ENCODE measurements around the gene PARL. TPM values are rescaled to one million over a fixed set of nuclear protein-coding genes. Genes with fewer than 3 reads are reported as not detected.

The PARL gene
- total RNA-seq, 6 experiments from 2014 or later = 64.7 to 82.5 (median 81.4) TPM

DNA sequence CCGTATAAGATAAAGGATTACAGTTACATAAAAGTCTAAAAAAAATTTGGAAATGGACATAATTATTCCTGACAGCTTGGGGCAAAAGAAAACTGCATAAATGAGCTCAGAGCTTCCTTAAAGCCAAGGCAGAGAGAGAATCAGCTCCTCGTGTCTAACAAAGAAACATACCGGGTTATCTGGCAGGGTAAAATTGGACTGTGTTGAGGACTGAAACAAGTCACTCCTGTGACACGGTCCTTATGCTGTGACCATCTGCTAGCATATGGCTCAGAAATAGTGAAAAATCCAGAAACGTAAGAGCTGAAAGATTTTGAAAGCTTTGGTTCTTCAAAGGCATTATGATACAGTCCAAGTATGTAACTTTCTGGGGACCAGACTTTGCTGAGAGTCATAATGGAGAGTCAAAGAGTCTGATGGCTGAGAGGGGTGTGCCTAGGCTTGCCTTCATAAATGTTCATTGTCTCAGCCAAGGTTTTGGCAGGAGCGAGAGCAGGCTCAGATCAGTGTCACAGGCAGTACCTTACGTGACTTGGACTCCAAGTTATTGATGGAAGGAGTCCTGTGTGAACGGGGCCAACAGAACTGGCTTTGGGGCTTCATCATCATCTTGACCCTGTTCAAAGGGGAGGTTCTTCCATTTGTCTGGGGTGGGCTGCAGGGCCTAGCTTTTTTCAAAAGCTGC is 71.8 kb downstream of the PARL start:
- Mint-ChIP-seq H3K27me3 (ENCODE audit: insufficient read depth) (peaks cover 5% of the 10 kb centered on the region), H3K27ac (no peak overlapping the region), H3K36me3 (ENCODE audit: low read depth) (peaks cover 16% of the 10 kb centered on the region; the same call in 1 of the 2 replicates), H3K4me1 (ENCODE audit: low read depth) (no peaks in the 10 kb centered on the region), H3K9me3 (no peaks in the 10 kb centered on the region), H3K4me3 (no peak overlapping the region)
- no peak for DNase-seq
- TF ChIP-seq, protein P1, sequence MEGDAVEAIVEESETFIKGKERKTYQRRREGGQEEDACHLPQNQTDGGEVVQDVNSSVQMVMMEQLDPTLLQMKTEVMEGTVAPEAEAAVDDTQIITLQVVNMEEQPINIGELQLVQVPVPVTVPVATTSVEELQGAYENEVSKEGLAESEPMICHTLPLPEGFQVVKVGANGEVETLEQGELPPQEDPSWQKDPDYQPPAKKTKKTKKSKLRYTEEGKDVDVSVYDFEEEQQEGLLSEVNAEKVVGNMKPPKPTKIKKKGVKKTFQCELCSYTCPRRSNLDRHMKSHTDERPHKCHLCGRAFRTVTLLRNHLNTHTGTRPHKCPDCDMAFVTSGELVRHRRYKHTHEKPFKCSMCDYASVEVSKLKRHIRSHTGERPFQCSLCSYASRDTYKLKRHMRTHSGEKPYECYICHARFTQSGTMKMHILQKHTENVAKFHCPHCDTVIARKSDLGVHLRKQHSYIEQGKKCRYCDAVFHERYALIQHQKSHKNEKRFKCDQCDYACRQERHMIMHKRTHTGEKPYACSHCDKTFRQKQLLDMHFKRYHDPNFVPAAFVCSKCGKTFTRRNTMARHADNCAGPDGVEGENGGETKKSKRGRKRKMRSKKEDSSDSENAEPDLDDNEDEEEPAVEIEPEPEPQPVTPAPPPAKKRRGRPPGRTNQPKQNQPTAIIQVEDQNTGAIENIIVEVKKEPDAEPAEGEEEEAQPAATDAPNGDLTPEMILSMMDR (IDR thresholded peaks at IDR 0.05) = no peak

- DNase-seq = no peak
- peaks cover 25% of the 10 kb centered on the region; the same call in 1 of the 2 replicates for H3K36me3 Mint-ChIP-seq (ENCODE audit: low read depth)
- no peak overlapping the region for H3K27ac Mint-ChIP-seq
- H3K9me3 Mint-ChIP-seq = no peaks in the 10 kb centered on the region
- TF ChIP-seq, protein P1 (IDR thresholded peaks at IDR 0.05) = no peak
- H3K27me3 Mint-ChIP-seq (ENCODE audit: insufficient read depth) = peaks cover 5% of the 10 kb centered on the region
- H3K4me3 Mint-ChIP-seq = no peak overlapping the region
- H3K4me1 Mint-ChIP-seq (ENCODE audit: low read depth) = no peaks in the 10 kb centered on the region
Measured at GRCh38 chr3:183811638-183812037, 73.0 kb downstream of the PARL start.

DNA sequence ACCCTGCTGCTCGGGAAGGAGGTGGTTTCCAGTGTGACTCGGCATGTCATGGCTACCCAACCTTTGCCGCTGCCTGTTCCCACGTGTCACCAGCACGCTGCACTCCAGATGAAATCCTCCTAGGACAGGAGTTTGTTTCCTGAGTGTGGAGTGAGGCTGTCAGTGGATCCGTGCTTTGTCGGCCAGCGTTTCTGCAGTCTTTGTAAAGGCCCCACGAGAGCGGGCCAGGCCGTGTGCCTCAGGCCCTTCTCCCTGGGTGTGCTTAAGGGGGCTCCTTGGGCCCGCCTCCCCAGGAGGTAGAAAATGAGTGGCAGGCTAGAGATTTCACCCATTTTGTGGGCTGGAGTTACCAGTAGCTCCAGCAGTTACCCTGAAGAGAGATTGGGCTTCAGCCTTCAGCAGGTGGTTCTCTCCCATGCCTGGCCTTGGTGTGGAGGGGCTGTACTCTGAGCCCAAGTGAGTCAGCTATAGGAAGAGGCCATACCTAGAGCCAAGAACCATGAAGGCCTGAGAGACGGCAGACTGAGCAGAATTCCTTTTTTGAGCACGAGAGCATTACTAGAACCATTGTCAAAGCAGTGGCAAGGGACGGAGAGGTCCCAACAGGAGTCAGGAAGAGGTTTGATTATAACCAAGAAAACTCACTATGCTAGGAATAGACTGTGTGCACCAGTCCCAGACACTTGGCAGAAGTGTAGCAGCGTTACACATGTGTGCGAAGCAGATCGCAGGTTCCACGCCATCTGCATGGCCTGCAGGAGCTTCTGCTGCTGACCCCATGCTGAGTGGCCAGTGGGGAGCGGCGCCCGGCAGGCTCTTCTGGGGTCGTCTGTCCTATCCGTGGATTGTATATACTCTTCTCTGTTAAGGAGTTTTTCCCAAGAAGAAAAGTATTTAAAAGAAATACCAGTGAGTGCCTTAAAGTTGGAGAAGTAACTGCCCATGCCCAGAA is 73.8 kb downstream of the PARL start:
- peaks cover 22% of the 10 kb centered on the region; the same call in 1 of the 2 replicates for H3K36me3 Mint-ChIP-seq (ENCODE audit: low read depth)
- H3K27me3 Mint-ChIP-seq (ENCODE audit: insufficient read depth) = peaks cover 5% of the 10 kb centered on the region
- no peak for DNase-seq
- H3K4me1 Mint-ChIP-seq (ENCODE audit: low read depth) = no peaks in the 10 kb centered on the region
- TF ChIP-seq, protein P1 (IDR thresholded peaks at IDR 0.05) = no peak
- H3K27ac Mint-ChIP-seq = no peak overlapping the region; the same call in 1 of the 2 replicates
- H3K4me3 Mint-ChIP-seq = no peak overlapping the region
- no peaks in the 10 kb centered on the region for H3K9me3 Mint-ChIP-seq

DNA sequence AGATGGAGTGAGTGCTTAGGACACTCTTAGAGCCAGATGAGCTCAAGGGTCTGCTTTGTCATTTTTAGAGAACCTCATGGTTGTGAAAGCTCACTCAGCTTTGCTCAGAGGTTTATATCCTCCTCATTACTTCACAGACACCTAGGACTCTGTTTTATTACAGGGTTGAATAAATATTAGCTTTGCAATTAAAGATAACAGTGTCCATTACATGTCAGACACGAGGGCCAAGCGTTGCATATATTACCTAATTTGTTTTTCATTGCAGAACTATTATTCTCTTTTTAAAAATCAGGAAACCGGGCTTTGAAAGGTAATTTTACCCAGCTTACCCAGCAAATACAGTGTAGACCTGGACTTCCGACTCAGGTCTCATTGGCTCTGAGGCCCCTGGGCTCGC is 75.4 kb downstream of the PARL start:
- Mint-ChIP-seq H3K4me1 (ENCODE audit: low read depth) (no peaks in the 10 kb centered on the region), H3K36me3 (ENCODE audit: low read depth) (peaks cover 24% of the 10 kb centered on the region), H3K9me3 (no peaks in the 10 kb centered on the region), H3K27me3 (ENCODE audit: insufficient read depth) (peaks cover 5% of the 10 kb centered on the region), H3K4me3 (no peak overlapping the region), H3K27ac (no peak overlapping the region)
- TF ChIP-seq, protein P1 (IDR thresholded peaks at IDR 0.05) = no peak
- DNase-seq = no peak

- no peak for DNase-seq
- Mint-ChIP-seq H3K36me3 (ENCODE audit: low read depth) (peaks cover 29% of the 10 kb centered on the region), H3K27me3 (ENCODE audit: insufficient read depth) (peaks cover 5% of the 10 kb centered on the region), H3K27ac (no peak overlapping the region), H3K9me3 (no peaks in the 10 kb centered on the region), H3K4me1 (ENCODE audit: low read depth) (no peaks in the 10 kb centered on the region), H3K4me3 (no peak overlapping the region)
- TF ChIP-seq, protein P1 (IDR thresholded peaks at IDR 0.05) = no peak
Measured at GRCh38 chr3:183808355-183808754, 76.3 kb downstream of the PARL start.
